Stimulated activated CD4-positive, alpha-beta T cell treated with anti-CD3 and anti-CD28 coated beads, Interleukin-4, amount 100 ng/mL, for 48 hours (primary cell): ENCODE results near the gene KRTAP15-1.

Experiments
- DNase-seq, 2 donors: peaks; one replicate each; pipeline ENCODE4 v3.0.0-alpha.2; 2020; ENCODE audit warnings: low read depth in 2 of 2

Gene KRTAP15-1, protein sequence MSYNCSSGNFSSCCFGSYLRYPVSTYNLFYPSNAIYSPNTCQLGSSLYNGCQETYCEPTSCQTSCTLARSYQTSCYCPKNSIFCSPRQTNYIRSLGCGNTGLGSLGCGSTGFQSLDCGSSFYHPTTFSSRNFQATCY

DNA sequence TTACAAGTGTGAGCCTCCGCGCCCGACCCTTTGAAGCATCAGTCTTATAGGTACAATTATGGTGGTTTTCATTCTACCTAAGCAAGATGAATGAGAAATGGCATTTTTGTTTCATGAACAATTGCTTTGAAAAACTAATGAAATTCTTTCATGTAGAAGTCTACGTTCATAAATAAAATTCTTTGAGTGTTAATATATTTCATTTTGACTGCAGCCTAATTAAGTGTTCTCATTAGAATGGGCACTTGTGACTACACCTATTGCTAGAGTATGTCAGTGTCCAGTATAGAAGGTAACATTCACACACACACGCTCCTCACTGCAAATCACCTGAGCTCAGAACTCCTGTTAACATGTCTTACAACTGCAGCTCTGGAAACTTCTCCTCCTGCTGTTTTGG is at the start of gene KRTAP15-1:
Gene KRTAP15-1 (plus strand): TSS at position 301 of the 400 bp plus-strand sequence. CDS start 53 bp downstream, at position 354.
- DNase-seq = no peak

DNA sequence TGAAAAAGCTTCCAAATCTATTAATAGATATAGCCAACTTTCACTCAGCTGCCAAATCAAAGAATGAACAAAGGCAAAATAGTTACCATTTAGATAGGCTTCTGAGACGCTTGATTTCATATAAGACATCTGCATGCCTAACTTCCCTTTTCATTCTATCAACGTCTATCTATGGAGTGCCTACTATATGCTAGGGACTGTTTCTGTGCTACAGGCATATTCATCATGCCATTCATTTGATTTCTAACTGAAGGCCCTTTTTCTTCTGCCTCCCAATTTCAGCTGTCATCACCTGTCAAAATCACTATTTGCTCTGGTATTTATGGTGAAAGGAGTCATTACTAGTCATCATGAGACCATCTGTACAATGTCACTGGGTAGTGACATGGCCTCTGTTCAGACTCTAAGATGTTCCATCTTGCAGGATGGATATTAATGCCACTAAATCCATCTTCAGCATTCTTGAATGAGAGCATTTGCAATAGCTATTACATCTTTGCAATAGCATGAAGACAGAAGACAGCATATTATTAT is 48.5 kb upstream of the KRTAP15-1 start:
- no peak for DNase-seq

DNA sequence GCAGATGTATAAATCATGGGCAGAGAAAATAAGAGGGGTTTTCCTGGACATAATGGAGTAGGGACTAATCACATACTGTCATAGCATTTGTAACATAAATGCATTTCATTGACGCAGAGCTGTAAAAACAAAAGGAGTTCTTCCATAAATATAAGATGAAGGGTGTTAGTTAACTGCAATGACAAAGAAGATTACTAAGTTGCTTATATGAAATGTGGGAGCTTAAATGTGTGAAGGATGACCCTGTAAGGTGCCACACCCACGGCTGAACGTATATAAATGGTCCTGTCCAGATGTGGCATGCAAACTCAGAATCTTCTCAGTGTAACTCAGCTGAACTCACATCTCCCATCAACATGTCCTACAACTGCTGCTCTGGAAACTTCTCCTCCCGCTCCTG is 44.3 kb upstream of the KRTAP15-1 start, which contains the start of gene KRTAP13-1:
Gene KRTAP13-1 (plus strand): TSS at position 301 of the 400 bp plus-strand sequence. CDS start 56 bp downstream, at position 357.
- DNase-seq = no peak

DNA sequence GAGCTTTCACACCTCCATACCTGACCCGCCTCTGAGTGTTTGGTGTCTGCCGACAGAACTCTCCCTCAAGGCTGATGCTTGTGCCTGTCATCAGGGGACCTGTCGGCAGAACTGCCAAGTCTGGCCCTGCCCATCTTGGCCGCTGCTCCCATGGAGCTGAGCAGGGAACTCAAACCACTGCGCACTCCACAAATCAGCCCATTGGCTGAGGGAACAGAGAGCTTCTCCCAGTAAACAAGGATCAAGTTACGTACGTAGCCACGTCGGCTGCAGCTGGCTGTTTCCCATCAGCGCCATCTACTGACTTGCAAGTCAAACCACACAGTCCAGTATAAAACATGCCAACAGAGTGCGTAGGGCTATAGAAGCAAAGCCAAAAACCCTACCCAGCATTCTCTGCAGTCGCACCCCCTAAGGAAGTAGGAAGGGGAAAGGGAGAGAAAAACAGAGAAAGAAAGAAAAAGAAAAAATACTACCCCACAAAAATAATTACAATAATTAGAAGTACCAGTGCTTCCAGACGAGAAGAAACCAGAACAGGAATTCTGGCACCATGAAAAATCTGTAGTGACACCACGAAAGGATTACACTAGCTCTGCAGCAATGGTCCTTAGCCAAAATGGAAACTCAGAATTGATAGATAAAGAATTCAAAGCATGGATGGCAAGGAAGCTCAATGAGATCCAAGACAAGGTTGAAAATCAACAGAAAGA is 31.1 kb upstream of the KRTAP15-1 start:
- no peak for DNase-seq

DNA sequence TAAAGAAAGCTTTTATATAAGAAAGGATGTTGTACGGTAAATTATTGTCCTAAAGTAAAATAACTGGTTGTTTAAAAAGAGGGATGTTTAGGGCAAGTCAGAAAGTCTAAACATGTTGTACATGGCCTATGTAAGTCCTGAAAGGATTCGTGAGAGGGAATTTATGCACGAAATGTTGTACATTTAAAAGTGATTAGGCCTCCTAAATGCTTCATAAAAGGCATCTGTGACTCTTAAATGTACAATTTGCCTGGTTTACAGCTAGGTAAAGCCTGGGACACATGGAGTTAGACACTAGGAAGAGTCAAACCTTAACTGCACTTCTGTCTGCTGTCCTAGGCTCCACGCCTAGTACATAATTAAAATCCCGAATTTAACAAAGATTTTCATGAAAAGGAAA is 24.1 kb upstream of the KRTAP15-1 start:
- no peak for DNase-seq

DNA sequence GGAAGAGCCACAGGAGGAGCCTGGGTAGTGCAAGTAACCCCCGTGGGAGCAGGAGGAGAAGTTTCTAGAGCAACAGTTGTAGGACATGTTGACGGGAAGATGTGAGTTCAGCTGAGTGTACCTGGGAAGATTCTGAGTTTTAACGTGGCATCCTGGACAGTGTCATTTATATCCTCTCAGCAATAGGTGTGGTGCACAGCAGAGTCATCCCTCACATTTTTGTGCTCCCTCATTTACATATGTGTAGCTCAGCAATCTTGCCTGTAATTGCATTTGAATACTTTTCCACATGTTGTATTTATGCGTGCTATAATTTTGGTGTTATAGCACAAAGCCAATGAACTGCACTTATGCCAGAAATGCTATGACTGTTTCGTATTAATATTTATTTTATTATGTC is 14.2 kb upstream of the KRTAP15-1 start, which contains the start of gene KRTAP13-3:
Gene KRTAP13-3 (minus strand): TSS at position 101 of the 400 bp plus-strand sequence. CDS start 14 bp downstream, at position 87.
- DNase-seq = no peak

DNA sequence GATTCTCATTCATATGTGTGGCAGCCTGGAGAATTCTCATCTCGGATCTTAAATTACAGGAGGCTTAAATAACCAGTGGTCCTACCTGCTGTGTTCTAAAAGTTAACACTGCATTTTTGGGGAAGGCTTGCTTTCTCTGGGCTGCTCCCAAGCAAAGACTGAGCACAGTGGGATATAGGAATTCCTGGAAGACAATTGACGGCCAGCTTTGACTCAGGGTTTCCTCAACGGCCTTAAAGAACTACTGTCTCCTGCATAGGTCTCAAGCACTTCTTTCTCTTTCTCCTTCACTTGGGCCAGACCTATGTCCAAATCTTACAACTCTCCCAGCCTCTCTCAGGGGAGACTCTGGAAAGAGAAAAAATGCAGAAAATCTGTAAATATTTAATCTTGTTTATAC is 13.3 kb upstream of the KRTAP15-1 start:
- DNase-seq = no peak

DNA sequence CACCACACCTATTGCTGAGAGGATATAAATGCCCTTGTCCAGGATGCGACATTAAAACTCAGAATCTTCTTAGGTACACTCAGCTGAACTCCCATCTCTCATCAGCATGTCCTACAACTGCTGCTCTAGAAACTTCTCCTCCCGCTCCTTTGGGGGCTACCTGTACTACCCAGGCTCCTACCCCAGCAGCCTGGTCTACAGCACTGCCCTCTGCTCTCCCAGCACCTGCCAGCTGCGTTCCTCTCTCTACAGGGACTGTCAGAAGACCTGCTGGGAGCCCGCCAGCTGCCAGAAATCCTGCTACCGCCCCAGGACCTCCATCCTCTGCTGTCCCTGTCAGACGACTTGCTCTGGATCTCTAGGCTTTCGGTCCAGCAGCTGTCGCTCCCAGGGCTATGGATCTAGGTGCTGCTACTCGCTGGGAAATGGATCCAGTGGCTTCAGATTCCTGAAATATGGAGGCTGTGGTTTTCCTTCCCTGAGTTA is 9.9 kb upstream of the KRTAP15-1 start, which contains the start of gene KRTAP13-4:
Gene KRTAP13-4 (plus strand): TSS at position 51 of the 486 bp plus-strand sequence. CDS start 56 bp downstream, at position 107.
- DNase-seq = no peak

DNA sequence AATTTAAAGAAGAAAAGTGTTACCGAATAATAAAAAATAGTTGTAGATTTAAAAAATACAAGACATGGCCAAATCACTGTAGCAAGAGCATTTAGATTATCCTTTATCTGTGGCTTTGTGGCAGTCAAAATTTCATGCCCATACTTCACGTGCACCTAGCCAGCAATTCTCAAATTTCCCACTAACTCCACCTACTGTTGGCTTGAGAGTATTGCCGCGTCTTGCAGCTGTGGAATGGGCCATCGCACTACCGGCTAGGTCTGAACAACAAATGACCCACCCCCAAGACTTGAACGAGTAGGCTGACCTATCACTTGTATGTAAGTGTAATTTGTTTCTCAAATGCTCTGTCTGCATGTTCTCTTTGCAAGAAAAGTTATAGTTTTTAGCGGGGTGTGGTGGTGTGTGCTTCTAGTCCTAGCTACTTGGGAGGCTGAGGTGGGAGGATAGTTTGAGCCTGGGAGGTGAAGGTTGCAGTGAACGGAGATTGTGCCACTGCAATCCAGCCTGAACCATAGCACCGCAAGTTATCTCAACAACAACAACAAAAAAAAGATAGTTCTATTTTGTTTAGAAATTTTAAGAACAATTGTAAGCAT is 5.9 kb upstream of the KRTAP15-1 start:
- peak in 1 of 2 donors; percentile 2 for DNase-seq

DNA sequence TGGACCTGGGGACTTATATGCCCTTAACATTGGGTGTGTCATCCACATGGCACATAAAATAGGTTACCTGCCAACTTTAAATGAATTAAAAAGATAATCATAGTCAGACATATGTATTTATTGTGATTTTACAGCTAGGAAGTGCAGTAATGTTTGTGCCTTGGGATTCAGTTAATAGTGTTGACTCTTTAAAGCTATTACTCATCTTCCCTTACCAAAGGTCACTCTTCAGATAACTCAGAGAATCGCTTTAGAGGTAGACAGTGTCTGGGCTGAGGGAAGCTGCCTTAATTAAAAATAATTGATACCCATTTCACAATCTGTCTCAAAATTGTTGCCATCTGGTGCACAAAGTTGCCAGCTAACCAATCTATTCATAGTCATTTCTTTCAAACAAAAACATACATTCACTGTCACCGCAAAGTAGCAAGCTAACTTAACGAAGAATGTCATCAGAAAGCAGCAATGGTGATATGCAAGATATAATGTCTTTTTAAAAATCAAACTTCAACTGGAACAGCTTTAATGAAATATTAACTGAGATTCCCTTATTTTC is 3.0 kb upstream of the KRTAP15-1 start:
- DNase-seq = no peak

DNA sequence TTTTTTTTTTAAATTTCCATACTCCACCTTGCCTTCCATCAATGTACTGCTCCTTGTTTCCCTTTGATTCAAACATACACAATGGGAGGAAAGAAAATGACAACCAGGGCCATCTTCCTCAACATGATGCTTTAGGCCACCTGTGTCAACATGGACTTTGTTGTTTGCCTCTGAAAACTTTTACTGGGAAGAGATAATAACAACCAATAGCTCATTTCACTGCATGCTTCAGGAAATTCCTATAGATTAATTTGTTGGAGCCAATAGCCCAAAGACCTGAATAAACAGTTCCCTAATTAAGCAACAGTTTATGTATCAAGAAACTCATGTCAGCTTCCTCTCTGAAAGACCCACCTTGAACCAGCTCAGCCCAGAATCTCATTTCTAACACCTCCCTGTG is 3.2 kb downstream of the KRTAP15-1 start:
- DNase-seq = no peak

DNA sequence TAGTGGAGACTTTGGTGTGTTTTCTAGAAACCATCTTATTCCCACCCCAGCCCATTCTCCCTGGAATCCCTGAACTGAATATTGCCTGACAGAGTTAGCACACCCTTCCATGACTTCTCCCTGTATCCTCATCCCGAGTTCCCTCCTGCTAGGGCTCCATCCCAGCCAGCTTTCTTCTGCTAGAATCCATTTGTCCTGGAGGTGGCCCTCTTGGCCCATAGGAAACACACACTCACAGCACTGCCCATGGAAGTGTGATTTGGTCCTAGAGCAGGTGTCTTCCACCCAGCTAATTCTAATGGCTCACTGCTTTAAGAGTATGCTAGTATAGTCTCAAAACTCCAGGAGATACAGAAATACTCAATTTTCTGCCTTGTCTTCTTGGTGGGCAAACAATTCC is 4.1 kb downstream of the KRTAP15-1 start:
- no peak for DNase-seq

DNA sequence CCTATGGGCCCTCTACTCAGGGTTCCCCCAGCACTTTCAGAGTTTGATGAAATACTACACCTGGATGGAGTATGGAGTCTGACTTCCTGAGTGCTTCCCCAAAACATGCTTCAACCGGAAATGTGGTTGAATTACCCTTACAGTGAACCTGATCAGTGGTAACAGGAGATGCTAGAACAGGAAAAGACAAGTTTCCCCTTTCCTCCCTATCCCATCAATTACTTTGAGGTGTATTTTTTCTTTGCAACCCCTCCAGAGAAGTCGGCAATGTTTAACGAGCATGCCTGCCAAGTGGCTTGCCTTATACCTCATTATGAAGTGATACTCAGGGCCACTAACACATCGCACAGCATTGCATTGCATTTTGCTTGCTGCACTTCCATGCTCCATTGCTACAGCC is 7.0 kb downstream of the KRTAP15-1 start:
- no peak for DNase-seq

DNA sequence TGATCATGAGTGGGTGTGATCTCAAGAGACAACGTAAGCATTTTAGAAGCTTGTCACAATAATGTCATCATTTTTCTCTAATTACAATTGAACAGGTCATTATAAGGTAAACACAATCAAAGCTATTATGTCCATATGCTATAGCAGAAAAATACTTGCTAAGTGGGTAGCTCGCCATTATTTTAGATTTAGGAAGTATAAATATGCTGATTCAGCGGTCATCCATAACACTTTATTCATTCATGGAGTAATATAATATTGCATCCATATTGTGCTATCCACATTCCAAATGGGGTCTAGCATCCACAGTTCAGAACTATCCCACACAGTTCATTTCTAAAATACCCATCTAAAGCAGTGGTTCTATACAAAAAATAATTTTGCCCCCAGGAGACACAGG is 8.4 kb downstream of the KRTAP15-1 start:
- no peak for DNase-seq

DNA sequence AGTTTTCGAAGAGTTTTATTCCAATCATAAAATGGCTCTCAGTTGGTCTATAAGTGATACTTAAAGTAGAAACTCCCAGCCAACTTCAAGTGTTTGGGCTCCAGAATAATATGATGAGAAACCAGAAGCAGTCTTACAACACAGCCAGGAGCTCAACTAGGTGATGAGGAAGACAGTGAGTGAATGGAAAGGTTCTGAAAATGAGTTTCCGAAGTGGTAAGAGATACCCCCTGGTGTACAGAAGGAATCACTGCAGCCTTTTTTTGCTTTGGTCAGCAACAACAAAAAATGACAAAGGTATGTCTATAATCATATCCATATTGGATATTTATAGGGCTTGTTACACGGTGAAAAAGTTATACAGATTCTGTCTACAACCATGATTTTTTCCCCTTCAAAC is 23.6 kb downstream of the KRTAP15-1 start:
- DNase-seq = no peak

DNA sequence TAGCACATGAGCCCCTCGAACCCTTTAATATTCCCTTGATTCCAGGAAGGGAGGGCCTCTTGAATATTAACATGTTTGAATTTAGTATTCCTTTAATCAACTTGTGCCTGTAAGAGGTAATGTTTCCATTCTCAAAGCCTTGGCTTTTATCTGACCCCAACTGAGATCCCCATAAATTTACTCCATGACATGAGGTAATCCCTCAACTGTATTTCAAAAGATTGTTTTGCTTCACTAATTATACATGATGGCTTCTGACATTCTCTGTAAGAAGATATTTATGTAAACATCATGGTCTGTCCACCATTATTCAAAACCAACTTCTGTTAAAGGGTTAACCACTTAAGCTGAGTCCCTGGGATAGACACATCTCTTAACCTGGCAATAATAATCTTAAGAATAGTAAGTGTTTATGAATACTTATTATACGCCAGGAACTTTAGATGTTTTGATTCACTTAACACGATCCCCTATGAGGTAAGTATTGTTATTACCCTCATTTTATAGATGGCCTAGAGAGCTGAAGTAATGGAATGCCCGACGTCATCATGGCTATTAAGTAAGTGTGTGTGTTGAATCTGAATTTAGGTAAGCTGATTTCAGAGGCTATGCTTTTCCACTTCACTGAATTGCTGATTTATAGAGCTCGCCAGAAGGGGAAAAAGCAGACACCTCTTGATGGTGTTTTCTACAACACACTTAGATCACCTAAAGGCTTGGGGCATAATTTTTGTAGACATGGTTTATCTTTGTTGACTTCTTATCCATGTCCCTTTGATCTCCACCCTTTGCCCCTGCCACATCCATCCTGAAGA is 29.0 kb downstream of the KRTAP15-1 start:
- DNase-seq = no peak

DNA sequence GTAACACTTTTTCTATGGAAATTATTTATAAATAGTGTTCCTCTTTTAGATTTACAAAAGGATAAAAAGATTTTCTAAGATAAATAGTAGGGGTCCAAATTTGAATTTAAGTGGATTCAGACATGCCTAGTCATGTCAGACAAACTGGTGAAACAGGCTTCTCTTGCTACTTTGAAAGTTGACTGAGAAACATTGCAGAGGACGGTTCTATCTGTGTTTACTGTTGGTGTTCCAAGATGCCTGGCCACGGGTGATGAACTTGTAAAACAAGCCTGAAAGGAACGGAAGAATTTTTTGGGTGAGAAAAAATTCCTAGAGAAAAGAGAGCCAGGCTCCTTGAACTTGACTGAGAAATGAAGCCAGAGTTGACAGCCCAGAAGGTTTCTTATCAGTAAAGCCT is 37.9 kb downstream of the KRTAP15-1 start:
- no peak for DNase-seq

DNA sequence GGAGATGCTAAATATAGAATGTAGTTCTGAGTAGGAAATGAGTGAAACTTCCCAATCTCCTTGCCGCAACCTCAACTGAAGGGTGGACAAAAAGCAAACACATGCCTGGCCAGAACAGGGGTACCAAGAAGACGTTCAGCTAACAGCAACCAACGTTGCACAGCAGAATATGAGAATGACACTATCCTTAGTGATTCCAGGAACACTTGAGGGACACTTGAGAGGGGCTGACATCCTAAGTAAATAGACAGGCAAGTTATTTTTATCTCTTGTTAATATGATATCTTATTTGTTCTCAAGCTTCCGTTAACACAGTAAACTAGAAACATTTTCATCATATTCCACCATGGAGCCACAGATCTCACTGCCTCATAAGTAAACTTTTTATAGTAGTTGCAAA is 39.2 kb downstream of the KRTAP15-1 start:
- DNase-seq = no peak

DNA sequence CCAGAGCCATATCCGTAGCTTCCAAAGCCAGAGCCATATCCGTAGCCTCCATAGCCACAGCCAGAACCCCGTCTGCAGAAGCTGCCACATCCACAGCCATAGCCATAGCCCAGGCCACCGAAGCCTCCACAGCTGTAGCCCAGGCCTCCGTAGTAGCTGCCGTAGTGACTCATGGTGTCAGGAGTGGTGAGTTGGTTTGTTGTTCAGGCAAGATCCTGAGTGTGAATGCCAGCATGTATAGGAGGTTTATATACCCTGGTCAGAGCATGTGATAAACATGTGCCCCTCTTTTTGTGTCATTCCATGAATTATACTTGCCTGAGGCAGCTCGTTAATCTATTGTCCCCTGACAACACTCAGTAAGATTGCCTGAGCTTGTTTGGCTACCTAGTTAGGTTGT is 40.1 kb downstream of the KRTAP15-1 start, which contains the start of gene KRTAP19-1:
Gene KRTAP19-1 (minus strand): TSS at position 223 of the 400 bp plus-strand sequence. CDS start 50 bp downstream, at position 173.
- DNase-seq = no peak

DNA sequence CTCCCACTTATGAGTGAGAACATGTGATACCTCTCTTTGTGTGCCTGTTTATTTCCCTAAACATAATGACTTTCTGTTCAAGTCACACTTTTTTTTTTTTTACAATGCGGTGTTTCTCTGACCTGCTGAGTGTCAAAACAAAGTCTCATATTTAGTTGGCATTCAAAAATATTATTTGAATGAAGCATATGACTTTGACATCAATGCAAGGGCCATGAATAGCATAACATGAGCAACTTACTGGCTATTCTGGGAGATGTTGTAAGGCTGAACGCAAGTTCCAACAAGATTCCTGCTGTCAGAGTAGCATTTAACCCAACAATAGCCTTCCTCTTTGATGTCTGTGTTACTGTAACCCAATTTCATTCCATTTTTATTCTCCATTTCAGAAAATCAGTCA is 42.1 kb downstream of the KRTAP15-1 start:
- no peak for DNase-seq

DNA sequence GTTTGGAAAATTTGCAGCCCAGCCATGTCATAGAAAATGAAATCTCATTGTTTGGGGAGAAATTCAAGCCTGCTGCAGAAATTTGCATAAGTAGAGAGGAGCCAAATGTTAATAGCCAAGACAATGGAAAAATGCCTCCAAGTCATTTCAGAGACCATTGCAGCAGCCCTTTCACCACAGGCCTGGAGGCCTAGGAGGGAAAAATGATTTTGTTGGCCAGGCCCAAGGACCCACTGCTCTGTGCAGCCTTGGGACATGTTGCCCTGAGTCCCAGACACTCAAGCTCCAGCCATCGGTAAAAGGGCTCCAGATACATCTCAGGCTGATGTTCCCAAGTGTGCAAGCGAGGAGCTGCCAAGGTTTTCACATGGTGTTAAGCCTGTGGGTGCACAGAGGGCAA is 46.1 kb downstream of the KRTAP15-1 start:
- DNase-seq = no peak
